Adrenal gland (tissue), 5 donors: ENCODE data around the gene TRRAP.

Source experiments
- POLR2A ChIP-seq, 2 donors: fragments of 450-650 bp; IDR thresholded peaks; one replicate each; pipeline ENCODE4 v1.6.1; 2017; ENCODE audit warnings: antibody characterized with exemption in 2 of 2, mild to moderate bottlenecking in 2 of 2, moderate library complexity in 1 of 2
- TF ChIP-seq, protein P1 (sequence below), 6 experiments: fragments of 450-650 bp in 4 of 6; fragments of 200-600 bp in 2 of 6; sonication (generic) in 1 of 6; IDR thresholded peaks; 1 replicate in 5 of 6; 2 replicates in 1 of 6; pipeline versions ENCODE4 v1.5.1 to v1.8.0; 2016 to 2021; ENCODE audit warnings: antibody characterized with exemption in 6 of 6, mild to moderate bottlenecking in 2 of 6, moderate library complexity in 1 of 6
- donor health status: DM: no; HTN: no; CAD: no.

- TF ChIP-seq, protein P1, sequence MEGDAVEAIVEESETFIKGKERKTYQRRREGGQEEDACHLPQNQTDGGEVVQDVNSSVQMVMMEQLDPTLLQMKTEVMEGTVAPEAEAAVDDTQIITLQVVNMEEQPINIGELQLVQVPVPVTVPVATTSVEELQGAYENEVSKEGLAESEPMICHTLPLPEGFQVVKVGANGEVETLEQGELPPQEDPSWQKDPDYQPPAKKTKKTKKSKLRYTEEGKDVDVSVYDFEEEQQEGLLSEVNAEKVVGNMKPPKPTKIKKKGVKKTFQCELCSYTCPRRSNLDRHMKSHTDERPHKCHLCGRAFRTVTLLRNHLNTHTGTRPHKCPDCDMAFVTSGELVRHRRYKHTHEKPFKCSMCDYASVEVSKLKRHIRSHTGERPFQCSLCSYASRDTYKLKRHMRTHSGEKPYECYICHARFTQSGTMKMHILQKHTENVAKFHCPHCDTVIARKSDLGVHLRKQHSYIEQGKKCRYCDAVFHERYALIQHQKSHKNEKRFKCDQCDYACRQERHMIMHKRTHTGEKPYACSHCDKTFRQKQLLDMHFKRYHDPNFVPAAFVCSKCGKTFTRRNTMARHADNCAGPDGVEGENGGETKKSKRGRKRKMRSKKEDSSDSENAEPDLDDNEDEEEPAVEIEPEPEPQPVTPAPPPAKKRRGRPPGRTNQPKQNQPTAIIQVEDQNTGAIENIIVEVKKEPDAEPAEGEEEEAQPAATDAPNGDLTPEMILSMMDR (IDR thresholded peaks at IDR 0.05): no peak
- TF ChIP-seq POLR2A (IDR thresholded peaks at IDR 0.05): no peak
Measured at GRCh38 chr7:98993024-98993897, 114.9 kb downstream of the TRRAP start.
